ENCODE results near the gene RAMP2. TPM values are rescaled to one million over a fixed set of nuclear protein-coding genes. Genes with fewer than 3 reads are reported as not detected.

RAMP2 gene
- polyA plus RNA-seq, 1 donor (not counting 4 experiments of a cell fraction or from before 2014, with no cell fraction given): not detected

DNA sequence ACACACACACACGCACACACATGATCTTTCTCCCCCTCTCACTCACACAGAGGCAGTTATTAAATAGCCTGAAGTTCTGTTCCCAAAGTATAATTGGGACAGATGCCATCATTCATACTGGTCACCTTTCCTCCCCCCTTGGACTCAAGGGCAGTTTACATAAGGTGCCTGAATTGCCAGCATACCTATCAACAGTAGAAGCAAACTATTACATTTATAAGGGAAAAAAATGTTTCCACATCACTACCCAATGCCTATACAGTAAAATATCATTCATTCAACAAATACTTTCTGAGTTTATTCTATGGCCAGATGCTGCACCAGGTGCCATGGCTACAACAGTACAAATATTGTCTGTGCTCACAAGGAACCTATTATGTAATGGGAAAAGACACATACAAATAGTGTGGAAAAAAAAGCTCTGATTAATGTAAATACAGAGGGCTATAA, 43.9 kb downstream of the RAMP2 start:
- Histone ChIP-seq H4K20me1 (ENCODE audit: control insufficient read depth, extremely low read depth, insufficient read depth, low read length) (no peaks in the 10 kb centered on the region), H3K9me3 (ENCODE audit: control insufficient read depth, low read depth, low read length) (no peaks in the 10 kb centered on the region), H3K27ac (ENCODE audit: control insufficient read depth, insufficient read depth, low read length) (no peak overlapping the region), H3K9me1 (ENCODE audit: control insufficient read depth, extremely low read depth, insufficient read depth, low read length) (no peaks in the 10 kb centered on the region), H3K79me2 (ENCODE audit: control insufficient read depth, insufficient read depth, low read length) (no peaks in the 10 kb centered on the region), H3K4me2 (ENCODE audit: control insufficient read depth, extremely low read depth, insufficient read depth, low read depth, low read length) (no peak overlapping the region), H3K9ac (ENCODE audit: control insufficient read depth, extremely low read depth, insufficient read depth, low read length) (no peak overlapping the region), H3K4me1 (ENCODE audit: control insufficient read depth, extremely low read depth, insufficient read depth, low read length) (no peaks in the 10 kb centered on the region), H3K27me3 (ENCODE audit: control insufficient read depth, extremely low read depth, insufficient read depth, low read length) (no peaks in the 10 kb centered on the region), H2AFZ (ENCODE audit: control insufficient read depth, low read length) (no peak overlapping the region), H3K4me3 (ENCODE audit: control insufficient read depth in 2 of 3, extremely low read depth in 1 of 3, insufficient read depth in 2 of 3, low read depth in 1 of 3, low read length in 3 of 3) (no peak overlapping the region), H3K36me3 (ENCODE audit: control insufficient read depth in 2 of 2, extremely low read depth in 1 of 2, insufficient read depth in 2 of 2, low read length in 2 of 2) (no peaks in the 10 kb centered on the region)
- DNase-seq (ENCODE audit: low read depth, low spot score): no peak
- TF ChIP-seq EZH2 (IDR thresholded peaks at IDR 0.05; ENCODE audit: low read length): no peak
- TF ChIP-seq, protein P1, sequence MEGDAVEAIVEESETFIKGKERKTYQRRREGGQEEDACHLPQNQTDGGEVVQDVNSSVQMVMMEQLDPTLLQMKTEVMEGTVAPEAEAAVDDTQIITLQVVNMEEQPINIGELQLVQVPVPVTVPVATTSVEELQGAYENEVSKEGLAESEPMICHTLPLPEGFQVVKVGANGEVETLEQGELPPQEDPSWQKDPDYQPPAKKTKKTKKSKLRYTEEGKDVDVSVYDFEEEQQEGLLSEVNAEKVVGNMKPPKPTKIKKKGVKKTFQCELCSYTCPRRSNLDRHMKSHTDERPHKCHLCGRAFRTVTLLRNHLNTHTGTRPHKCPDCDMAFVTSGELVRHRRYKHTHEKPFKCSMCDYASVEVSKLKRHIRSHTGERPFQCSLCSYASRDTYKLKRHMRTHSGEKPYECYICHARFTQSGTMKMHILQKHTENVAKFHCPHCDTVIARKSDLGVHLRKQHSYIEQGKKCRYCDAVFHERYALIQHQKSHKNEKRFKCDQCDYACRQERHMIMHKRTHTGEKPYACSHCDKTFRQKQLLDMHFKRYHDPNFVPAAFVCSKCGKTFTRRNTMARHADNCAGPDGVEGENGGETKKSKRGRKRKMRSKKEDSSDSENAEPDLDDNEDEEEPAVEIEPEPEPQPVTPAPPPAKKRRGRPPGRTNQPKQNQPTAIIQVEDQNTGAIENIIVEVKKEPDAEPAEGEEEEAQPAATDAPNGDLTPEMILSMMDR (optimal IDR thresholded peaks at IDR 0.05 in 1 of 3, IDR thresholded peaks at IDR 0.05 in 1 of 3, conservative IDR thresholded peaks at IDR 0.05 in 1 of 3; ENCODE audit: extremely low read depth in 1 of 3, insufficient read depth in 2 of 3, low read length in 3 of 3): no peak
- no peak for FAIRE-seq
- dilution Hi-C loops (cut with MboI; ENCODE audit: extremely low pct_ligation_motif_present, low sequenced_read_pairs): no loop called here

DNA sequence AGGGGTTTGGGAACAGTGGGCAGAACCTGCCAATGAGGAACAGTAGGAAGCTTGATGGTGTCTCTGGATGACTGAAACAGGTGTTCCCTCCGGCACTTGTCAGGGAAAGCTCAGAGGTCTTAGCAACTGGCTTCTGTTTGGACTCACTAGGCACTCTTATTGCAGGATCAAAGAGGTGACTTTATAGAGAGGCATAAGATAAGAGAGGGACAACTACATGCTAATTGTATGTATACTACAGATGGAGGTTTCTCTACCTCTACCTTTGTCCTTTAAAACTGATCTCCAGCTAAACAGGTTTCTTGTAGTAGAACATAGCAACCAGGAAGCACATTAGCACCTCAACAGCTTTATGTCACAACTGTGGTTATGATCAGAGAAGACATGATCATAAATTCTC, 45.2 kb downstream of the RAMP2 start:
- H3K9ac ChIP-seq (ENCODE audit: control insufficient read depth, extremely low read depth, insufficient read depth, low read length): no peak overlapping the region
- dilution Hi-C loops (cut with MboI; ENCODE audit: extremely low pct_ligation_motif_present, low sequenced_read_pairs): no loop called here
- no peak for FAIRE-seq

More for the DNA sequence above, 45.2 kb downstream of the RAMP2 start:
- H3K9me3 ChIP-seq (ENCODE audit: control insufficient read depth, low read depth, low read length): no peaks in the 10 kb centered on the region
- no peak for TF ChIP-seq EZH2 (IDR thresholded peaks at IDR 0.05; ENCODE audit: low read length)
- TF ChIP-seq, protein P1 (optimal IDR thresholded peaks at IDR 0.05 in 1 of 3, IDR thresholded peaks at IDR 0.05 in 1 of 3, conservative IDR thresholded peaks at IDR 0.05 in 1 of 3; ENCODE audit: extremely low read depth in 1 of 3, insufficient read depth in 2 of 3, low read length in 3 of 3): no peak
- peaks cover 2% of the 10 kb centered on the region for H3K9me1 ChIP-seq (ENCODE audit: control insufficient read depth, extremely low read depth, insufficient read depth, low read length)
- no peaks in the 10 kb centered on the region for H3K79me2 ChIP-seq (ENCODE audit: control insufficient read depth, insufficient read depth, low read length)
- H3K27ac ChIP-seq (ENCODE audit: control insufficient read depth, insufficient read depth, low read length): no peak overlapping the region
- no peak overlapping the region for H3K4me2 ChIP-seq (ENCODE audit: control insufficient read depth, extremely low read depth, insufficient read depth, low read depth, low read length)
- H3K27me3 ChIP-seq (ENCODE audit: control insufficient read depth, extremely low read depth, insufficient read depth, low read length): no peaks in the 10 kb centered on the region
- no peaks in the 10 kb centered on the region for H3K4me1 ChIP-seq (ENCODE audit: control insufficient read depth, extremely low read depth, insufficient read depth, low read length)
- DNase-seq (ENCODE audit: low read depth, low spot score): no peak
- H3K36me3 ChIP-seq (ENCODE audit: control insufficient read depth in 2 of 2, extremely low read depth in 1 of 2, insufficient read depth in 2 of 2, low read length in 2 of 2): peaks cover 6 to 8% of the 10 kb centered on the region in 2 experiments
- H4K20me1 ChIP-seq (ENCODE audit: control insufficient read depth, extremely low read depth, insufficient read depth, low read length): no peaks in the 10 kb centered on the region
- no peak overlapping the region for H2AFZ ChIP-seq (ENCODE audit: control insufficient read depth, low read length)
- H3K4me3 ChIP-seq (ENCODE audit: control insufficient read depth in 2 of 3, extremely low read depth in 1 of 3, insufficient read depth in 2 of 3, low read depth in 1 of 3, low read length in 3 of 3): no peak overlapping the region
